Activated gamma-delta T cell (primary cell): ENCODE measurements around the gene GABRR2.

Experiments
- DNase-seq: peaks from one replicate; lab custom pipeline; 2025; lab: John Stamatoyannopoulos, UW

Gene GABRR2

DNA sequence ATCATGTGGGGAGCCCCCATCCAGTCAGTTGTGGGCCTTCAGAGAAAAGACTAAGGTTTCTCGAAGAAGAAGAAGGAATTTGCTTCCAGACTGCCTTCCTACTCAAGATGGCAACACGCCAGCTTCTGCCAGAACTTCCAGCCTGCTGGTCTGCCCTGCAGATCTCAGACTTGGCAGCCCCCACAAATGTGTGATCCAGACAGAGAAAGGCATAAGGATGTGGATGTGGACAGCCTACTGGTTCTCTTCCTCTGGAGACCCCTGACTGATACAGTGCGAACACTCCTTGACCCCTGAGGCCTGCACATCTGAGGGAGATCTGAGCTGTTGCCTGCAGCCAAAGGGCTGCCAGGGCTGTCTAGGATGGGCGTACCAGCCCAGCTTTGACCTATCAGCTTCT lies 106.5 kb downstream of the GABRR2 start:
- DNase-seq, result no peak
